Neural progenitor cell (in vitro differentiated cells): ENCODE measurements around the gene ART5.

ENCODE experiments used
- EZH2 ChIP-seq: fragments of 200-600 bp; sonication (generic); IDR thresholded peaks from 2 replicates; pipeline ENCODE4 v1.6.1; 2017; ENCODE audit warnings: antibody characterized with exemption, mild to moderate bottlenecking, moderate library complexity
- EZH2phosphoT487 ChIP-seq: fragments of 200-600 bp; sonication (generic); IDR thresholded peaks from 2 replicates; pipeline ENCODE4 v1.6.1; 2017; ENCODE audit warnings: antibody characterized with exemption
- TF ChIP-seq, protein P1 (sequence below): fragments of 200-600 bp; sonication (generic); IDR thresholded peaks from 2 replicates; pipeline ENCODE4 v1.5.1; 2017; ENCODE audit warnings: antibody characterized with exemption, mild to moderate bottlenecking

DNA sequence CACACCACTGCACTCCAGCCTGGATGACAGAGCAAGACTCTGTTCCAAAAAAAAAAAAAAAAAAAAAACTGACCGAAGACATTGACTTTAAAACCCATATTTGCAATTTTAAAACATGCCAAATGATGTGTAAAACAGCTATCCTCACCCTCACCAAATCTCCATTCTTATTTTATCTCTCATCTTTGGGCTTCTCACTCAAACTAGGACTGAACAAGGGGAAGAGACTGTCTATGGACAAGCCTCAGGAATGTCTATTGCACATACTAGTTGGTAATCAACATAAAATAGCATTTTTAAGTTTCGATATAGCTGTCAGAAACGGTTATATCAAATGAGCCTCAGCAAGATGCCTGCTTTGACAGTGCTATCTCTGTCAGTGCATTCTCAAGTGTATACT lies 37.3 kb upstream of the ART5 start:
- TF ChIP-seq, protein P1, sequence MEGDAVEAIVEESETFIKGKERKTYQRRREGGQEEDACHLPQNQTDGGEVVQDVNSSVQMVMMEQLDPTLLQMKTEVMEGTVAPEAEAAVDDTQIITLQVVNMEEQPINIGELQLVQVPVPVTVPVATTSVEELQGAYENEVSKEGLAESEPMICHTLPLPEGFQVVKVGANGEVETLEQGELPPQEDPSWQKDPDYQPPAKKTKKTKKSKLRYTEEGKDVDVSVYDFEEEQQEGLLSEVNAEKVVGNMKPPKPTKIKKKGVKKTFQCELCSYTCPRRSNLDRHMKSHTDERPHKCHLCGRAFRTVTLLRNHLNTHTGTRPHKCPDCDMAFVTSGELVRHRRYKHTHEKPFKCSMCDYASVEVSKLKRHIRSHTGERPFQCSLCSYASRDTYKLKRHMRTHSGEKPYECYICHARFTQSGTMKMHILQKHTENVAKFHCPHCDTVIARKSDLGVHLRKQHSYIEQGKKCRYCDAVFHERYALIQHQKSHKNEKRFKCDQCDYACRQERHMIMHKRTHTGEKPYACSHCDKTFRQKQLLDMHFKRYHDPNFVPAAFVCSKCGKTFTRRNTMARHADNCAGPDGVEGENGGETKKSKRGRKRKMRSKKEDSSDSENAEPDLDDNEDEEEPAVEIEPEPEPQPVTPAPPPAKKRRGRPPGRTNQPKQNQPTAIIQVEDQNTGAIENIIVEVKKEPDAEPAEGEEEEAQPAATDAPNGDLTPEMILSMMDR, result no peak
- TF ChIP-seq EZH2phosphoT487 (no peak), EZH2 (no peak)
